ENCODE data around the gene PEF1.

PEF1 gene

GRCh38 chr1:31644560-31645273 is at the start of gene PEF1:
Gene PEF1 (minus strand): TSS chr1:31644876. CDS start chr1:31644864, 12 bp downstream.
- peak; percentile 97 to 99 (median 98) for DNase-seq (ENCODE audit: low read depth in 3 of 3)

GRCh38 chr1:31693231-31693630 is 48.6 kb upstream of the PEF1 start:
- DNase-seq (ENCODE audit: low read depth in 3 of 3) = no peak

GRCh38 chr1:31691951-31692350 is 47.3 kb upstream of the PEF1 start:
- no peak for DNase-seq (ENCODE audit: low read depth in 3 of 3)

- DNase-seq (ENCODE audit: low read depth in 3 of 3) = no peak
These were observed 46.8 kb upstream of the PEF1 start for GRCh38 chr1:31691446-31691845.

- no peak for DNase-seq (ENCODE audit: low read depth in 3 of 3)
These were observed 46.2 kb upstream of the PEF1 start for GRCh38 chr1:31690921-31691320.

GRCh38 chr1:31689854-31690253 is 45.2 kb upstream of the PEF1 start:
- DNase-seq (ENCODE audit: low read depth in 3 of 3) = no peak

GRCh38 chr1:31689379-31689778 is 44.7 kb upstream of the PEF1 start:
- no peak for DNase-seq (ENCODE audit: low read depth in 3 of 3)

- no peak for DNase-seq (ENCODE audit: low read depth in 3 of 3)
These were observed 43.7 kb upstream of the PEF1 start for GRCh38 chr1:31688233-31688918.

GRCh38 chr1:31687601-31688000 is 42.9 kb upstream of the PEF1 start:
- no peak for DNase-seq (ENCODE audit: low read depth in 3 of 3)

- DNase-seq (ENCODE audit: low read depth in 3 of 3) = no peak
These were observed 41.1 kb upstream of the PEF1 start for GRCh38 chr1:31685795-31686194.

GRCh38 chr1:31683997-31684396 is 39.3 kb upstream of the PEF1 start:
- DNase-seq (ENCODE audit: low read depth in 3 of 3) = no peak

- no peak for DNase-seq (ENCODE audit: low read depth in 3 of 3)
These were observed 36.7 kb upstream of the PEF1 start for GRCh38 chr1:31681415-31681814.

- DNase-seq (ENCODE audit: low read depth in 3 of 3) = no peak
These were observed 35.1 kb upstream of the PEF1 start for GRCh38 chr1:31679676-31680230.

- DNase-seq (ENCODE audit: low read depth in 3 of 3) = no peak
These were observed 34.4 kb upstream of the PEF1 start for GRCh38 chr1:31679091-31679490.

- DNase-seq (ENCODE audit: low read depth in 3 of 3) = no peak
These were observed 34.0 kb upstream of the PEF1 start for GRCh38 chr1:31678681-31679080.

GRCh38 chr1:31677949-31678348 is 33.3 kb upstream of the PEF1 start:
- no peak for DNase-seq (ENCODE audit: low read depth in 3 of 3)

GRCh38 chr1:31677401-31677800 is 32.7 kb upstream of the PEF1 start:
- no peak for DNase-seq (ENCODE audit: low read depth in 3 of 3)

GRCh38 chr1:31675756-31676155 is 31.1 kb upstream of the PEF1 start:
- DNase-seq (ENCODE audit: low read depth in 3 of 3) = no peak

- no peak for DNase-seq (ENCODE audit: low read depth in 3 of 3)
These were observed 30.5 kb upstream of the PEF1 start for GRCh38 chr1:31675161-31675560.

GRCh38 chr1:31674626-31675025 is 29.9 kb upstream of the PEF1 start:
- DNase-seq (ENCODE audit: low read depth in 3 of 3) = no peak

GRCh38 chr1:31673433-31673832 is 28.8 kb upstream of the PEF1 start:
- no peak for DNase-seq (ENCODE audit: low read depth in 3 of 3)

GRCh38 chr1:31672986-31673385 is 28.3 kb upstream of the PEF1 start:
- DNase-seq (ENCODE audit: low read depth in 3 of 3) = no peak

- no peak for DNase-seq (ENCODE audit: low read depth in 3 of 3)
These were observed 27.0 kb upstream of the PEF1 start for GRCh38 chr1:31671561-31672201.
